GM19395 (cell line): ENCODE results near the gene CCM2L.
A peak's percentile ranks its signal among the peaks of the same experiment; 100 is the strongest.
"Not testable (repeated sequence)": the region's sequence is repeated elsewhere in the genome, so short reads cannot be mapped to it uniquely, and the experiment has no call there.

ENCODE experiments used
- ATAC-seq: cut with Tn5 transposase; IDR thresholded peaks from one replicate; pipeline ENCODE4 v1.9.1; 2021; ENCODE audit warnings: mild to moderate bottlenecking, moderate library complexity; ENCODE audit not compliant: unreplicated experiment

CCM2L gene

GRCh38 chr20:32027643-32028042 lies 17.4 kb downstream of the CCM2L start:
- no peak for ATAC-seq

DNA sequence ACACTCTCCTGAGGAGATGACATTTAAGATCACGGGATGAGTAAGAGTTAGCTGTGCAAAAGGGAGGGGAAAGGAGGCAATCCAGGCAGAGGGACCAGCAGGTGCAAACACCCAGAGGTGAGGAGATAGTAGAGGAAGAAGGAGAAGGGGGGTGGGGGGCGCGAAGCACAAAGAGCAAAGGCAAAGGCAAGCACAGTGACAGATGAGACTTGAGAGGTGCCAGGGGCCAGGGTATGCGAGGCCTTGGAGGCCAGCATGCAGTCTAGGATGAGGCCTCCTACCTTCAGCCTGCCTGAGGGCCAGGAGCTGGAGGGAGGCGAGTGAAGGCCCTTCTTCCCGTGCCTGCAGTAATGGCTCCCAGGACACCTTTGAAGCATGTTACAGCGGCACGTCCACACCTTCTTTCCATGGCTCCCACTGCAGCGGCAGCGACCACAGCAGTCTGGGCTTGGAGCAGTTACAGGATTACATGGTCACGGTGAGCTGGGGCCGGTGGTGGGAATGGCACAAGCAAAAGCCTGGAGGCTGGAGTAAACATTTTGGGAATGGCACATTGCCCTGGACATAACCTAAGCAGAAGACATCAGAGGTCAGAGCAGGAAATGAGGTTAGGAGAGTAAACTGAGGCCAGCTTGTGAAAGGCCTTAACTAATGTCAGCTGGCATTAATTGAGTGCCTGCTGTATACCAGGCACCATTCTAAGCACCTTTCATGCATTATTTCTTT lies 18.6 kb downstream of the CCM2L start:
- no peak for ATAC-seq

DNA sequence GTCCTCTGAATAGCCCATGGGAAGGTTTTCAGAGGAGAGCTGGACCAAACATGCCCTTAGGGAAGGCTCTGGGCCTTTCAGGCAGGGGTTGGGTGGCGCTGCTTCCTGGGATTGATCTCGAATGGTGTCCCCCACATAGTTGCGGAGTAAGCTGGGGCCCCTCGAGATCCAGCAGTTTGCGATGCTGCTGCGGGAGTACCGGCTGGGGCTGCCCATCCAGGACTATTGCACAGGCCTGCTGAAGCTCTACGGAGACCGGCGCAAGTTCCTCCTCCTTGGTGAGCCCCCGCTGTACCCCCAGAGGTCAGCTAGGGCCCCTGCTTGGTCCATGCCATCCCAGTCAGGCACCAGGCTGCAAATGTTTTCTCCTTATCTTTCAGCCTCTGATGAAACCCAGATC lies 19.3 kb downstream of the CCM2L start:
- ATAC-seq = no peak

- ATAC-seq = no peak
Observed at GRCh38 chr20:32031007-32031958, 21.0 kb downstream of the CCM2L start.

- no peak for ATAC-seq
Observed at GRCh38 chr20:32033316-32033715, 23.1 kb downstream of the CCM2L start.

DNA sequence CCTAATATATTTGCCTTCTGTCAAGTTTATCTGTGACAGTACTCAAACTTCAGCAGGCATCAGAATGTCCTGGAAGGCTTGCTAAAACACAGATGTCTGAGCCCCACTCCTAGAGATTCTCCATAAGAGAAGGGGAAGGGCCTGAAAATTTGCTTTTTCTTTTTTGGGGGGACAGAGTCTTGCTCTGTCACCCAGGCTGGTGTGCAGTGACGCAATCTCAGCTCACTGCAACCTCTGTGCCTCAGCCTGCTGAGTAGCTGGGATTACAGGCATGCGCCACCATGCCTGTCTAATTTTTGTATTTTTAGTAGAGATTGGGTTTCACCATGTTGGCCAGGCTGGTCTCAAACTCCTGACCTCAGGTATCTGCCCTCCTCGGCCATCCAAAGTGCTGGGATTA lies 23.5 kb downstream of the CCM2L start:
- not testable (repeated sequence) for ATAC-seq

DNA sequence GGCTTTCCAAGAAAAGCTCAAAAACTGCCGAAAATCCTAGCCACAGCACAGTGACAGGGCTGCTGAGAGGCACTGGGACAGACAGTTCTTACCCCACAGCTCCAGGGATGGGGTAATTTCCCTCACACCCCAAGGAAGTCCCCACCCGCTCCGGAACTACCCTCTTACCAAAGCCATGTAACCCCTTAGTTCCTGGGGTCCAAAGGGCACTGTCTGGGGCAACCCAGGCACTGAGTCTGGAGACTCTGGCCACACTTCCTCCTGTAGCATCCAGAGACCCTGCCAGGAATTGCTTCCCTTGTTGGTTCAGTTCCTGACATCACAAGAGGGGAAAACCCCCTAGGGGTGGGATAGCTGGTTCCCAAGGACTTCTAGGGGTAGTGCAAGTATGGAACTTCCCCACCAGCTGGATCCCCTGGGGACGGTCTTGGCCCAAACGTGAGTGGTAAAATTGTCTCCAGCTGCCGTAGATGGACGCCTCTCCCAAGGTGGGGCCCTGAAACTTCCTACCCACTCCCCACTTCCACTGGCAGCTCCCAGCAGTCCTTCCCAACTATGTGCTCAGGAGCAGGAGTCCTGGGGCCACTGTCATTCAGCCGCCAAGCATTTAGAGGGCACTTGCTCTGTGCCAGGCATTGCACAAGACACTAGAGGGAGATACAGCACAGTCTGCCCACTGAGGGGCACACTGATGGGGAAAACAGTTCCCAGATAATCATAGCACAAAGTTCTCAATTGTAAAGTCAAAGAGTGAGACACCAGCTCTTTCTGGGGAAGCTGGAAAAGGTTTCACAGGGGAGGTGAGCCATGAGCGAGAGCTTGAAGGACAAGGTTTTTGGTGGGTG lies 24.6 kb downstream of the CCM2L start:
- no peak for ATAC-seq

GRCh38 chr20:32035426-32035779 lies 25.2 kb downstream of the CCM2L start:
- no peak for ATAC-seq

DNA sequence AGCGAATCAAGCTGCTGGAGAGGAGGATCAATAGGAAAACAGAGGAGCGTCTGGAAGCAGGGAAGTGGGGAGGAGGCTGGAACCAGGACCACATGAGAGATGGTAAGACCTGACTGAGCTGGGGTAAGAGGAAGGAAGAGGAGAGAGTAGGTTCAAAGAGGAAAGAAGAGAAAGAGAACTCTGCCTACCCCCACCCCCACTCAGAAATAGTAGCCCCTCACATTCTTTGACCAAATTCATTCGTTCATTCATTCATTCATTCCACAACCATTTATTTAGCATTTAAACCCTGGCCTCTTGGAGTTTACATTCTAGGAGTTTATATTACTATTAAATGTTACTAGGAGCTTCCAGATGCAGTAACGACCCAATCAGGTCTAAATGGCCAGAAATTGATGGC lies 26.0 kb downstream of the CCM2L start:
- ATAC-seq = no peak

- ATAC-seq = no peak
Observed at GRCh38 chr20:32036716-32037485, 26.7 kb downstream of the CCM2L start.

GRCh38 chr20:32037929-32038328 lies 27.7 kb downstream of the CCM2L start:
- ATAC-seq = no peak

GRCh38 chr20:32040142-32040953 lies 30.1 kb downstream of the CCM2L start:
- ATAC-seq = peak; percentile 52

DNA sequence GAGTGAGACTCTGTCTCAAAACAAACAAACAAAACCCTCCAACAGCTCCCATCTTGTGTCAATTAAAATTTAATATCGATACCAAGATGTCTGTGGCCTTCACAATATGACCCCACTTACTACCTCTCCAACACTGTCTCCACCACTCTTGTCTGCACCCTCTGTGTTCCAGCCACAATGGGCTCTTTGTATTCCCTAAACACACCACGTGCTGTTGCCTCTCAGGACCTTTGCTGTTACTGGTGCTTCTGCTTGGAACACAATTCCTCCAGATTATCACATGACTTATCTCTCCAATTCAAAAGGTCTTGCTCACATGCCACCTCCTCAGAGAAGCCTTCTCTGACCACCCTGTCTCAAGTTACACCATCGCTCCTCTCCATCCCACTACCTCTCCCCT lies 35.8 kb downstream of the CCM2L start:
- ATAC-seq = no peak

DNA sequence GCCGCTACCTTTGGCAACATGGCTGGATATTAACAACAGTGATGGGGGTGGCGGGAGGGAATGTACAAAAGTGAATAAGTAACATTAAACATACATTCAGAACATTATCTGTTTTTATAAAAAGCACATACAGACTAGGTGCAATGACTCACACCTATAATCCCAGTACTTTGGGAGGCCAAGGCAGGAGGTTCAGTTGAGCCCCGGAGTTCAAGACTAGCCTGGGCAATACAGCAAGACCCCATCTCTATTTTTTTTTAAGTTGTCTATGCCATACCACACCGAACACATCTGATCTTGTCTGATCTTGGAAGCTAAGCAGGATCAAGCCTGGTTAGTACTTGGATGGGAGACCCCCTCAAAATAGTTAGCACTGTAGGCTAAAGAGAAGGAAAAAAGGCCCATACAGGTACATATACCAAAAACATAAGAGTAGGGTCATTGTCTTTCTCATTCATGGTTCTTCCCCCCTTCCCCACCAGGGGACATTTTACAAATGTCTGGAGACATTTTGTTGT lies 40.1 kb downstream of the CCM2L start:
- no peak for ATAC-seq

DNA sequence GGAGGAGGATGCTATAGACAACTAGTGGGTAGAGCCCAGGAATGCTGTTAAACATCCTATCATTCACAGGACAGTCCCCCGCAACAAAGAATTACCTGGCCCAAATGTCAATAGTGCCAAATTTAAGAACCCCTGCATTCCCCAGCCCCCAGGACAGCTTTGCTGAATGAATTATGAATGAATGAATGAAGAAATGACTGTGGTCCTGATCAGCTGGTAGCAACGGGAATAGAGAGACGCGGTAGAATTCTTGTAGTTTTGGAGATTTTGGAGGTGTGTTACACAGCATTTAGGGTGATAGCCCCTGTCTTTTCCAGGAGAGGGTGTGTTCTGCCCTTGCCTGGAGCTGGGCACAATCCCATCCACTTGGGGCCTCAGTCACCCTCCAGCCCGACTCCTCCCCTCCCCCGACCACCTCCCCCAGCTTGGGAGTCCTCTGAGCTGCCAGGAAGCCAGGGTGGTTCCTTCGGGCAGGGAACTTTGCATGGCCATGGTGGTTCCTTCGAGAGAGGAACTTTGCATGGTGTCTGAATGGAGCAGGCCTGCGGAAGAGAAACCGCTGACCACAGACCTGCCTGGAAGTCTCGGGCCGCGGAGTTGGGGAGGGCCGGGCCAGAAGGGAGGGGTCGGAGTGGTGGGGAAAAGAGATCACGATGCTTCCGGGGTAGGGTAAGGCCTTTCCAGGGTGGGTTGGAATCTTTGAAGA lies 40.8 kb downstream of the CCM2L start:
- no peak for ATAC-seq

DNA sequence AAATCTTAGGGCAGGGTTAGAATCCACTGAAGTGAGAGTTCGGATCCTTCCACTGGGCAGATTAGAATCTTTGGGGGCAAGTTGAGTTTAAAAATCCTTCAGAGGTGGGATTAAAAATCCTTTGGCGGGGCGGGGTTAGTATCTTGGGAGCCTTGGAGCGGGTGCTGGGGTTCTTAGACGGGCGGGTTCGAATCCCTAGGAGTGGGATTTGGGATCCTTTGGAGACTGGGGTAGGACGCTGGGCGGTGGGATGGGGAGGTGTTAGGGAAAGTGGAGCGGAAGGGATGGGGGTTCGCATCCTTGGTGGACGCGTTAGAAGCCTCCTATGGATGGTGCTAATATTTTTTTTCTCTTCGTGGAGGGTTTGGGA lies 41.5 kb downstream of the CCM2L start:
- ATAC-seq = no peak

- ATAC-seq = no peak
Observed at GRCh38 chr20:32052090-32052777, 42.0 kb downstream of the CCM2L start, which contains the start of gene HCK. TSS of gene HCK (plus strand) at chr20:32052242.

- no peak for ATAC-seq
Observed at GRCh38 chr20:32052778-32053362, 42.6 kb downstream of the CCM2L start.
